Adrenal gland (tissue), 12 donors: ENCODE results near the gene HDHD5. TPM values are rescaled to one million over a fixed set of nuclear protein-coding genes. Genes with fewer than 3 reads are reported as not detected.

ENCODE experiments used
- DNase-seq, 7 donors: peaks; one replicate each; pipeline ENCODE4 v3.0.0-alpha.2; 2019 to 2020
- H3K27ac ChIP-seq, 5 donors: fragments of 200-600 bp; sonication (generic) in 4 of 5; 1 replicate in 3 of 5; 2 replicates in 2 of 5; pipeline versions ENCODE4 v1.5.1 to v1.8.0; 2016 to 2020; ENCODE audit warnings: mild to moderate bottlenecking in 1 of 5
- H3K27me3 ChIP-seq: fragments of 200-600 bp; 2 replicates; pipeline ENCODE4 v1.8.0; 2021
- H3K36me3 ChIP-seq, 2 donors: fragments of 200-600 bp; replicated peaks in 1 of 2; 1 replicate in 1 of 2; 2 replicates in 1 of 2; pipeline versions ENCODE4 v1.5.1 to v1.8.0; 2018 to 2022
- H3K4me1 ChIP-seq, 2 donors: fragments of 200-600 bp; replicated peaks in 1 of 2; 1 replicate in 1 of 2; 2 replicates in 1 of 2; pipeline versions ENCODE4 v1.5.1 to v1.8.0; 2018 to 2021
- H3K4me3 ChIP-seq, 4 donors: fragments of 200-600 bp; sonication (generic) in 3 of 4; one replicate each; pipeline ENCODE4 v1.5.1; 2016 to 2018
- H3K9me3 ChIP-seq, 3 donors: fragments of 200-600 bp; sonication (generic) in 1 of 3; replicated peaks in 1 of 3; 1 replicate in 2 of 3; 2 replicates in 1 of 3; pipeline versions ENCODE4 v1.5.1 to v1.8.0; 2016 to 2021
- CTCF ChIP-seq, 6 experiments: fragments of 450-650 bp in 4 of 6; fragments of 200-600 bp in 2 of 6; sonication (generic) in 1 of 6; IDR thresholded peaks; 1 replicate in 5 of 6; 2 replicates in 1 of 6; pipeline versions ENCODE4 v1.5.1 to v1.8.0; 2016 to 2021; ENCODE audit warnings: antibody characterized with exemption in 6 of 6, mild to moderate bottlenecking in 2 of 6, moderate library complexity in 1 of 6
- POLR2A ChIP-seq, 2 donors: fragments of 450-650 bp; IDR thresholded peaks; one replicate each; pipeline ENCODE4 v1.6.1; 2017; ENCODE audit warnings: antibody characterized with exemption in 2 of 2, mild to moderate bottlenecking in 2 of 2, moderate library complexity in 1 of 2
- WGBS, 4 donors: extraction: QIAGEN DNeasy Blood & Tissue Kit in 2 of 4; methylation state at CpG; one replicate each; pipeline versions ENCODE4 v1.1.5 to v1.1.7; 2013 to 2017; 5-methylcytosine and 5-hydroxymethylcytosine counted together
- intact Hi-C, 2 donors: fragments of 100-400 bp; cut with DNase I; formaldehyde crosslinking; loops; one replicate each; pipeline versions ENCODE4 v1.14.1 to v1.15.0; 2022 to 2023
- polyA plus RNA-seq, 3 donors: library from polyadenylated mRNA; stranded (reverse); fragments of 200-250 nt in 2 of 3; fragments of 350-450 nt in 1 of 3; fragmentation: Illumina TruSeq in 1 of 3; extraction: RNeasy Lipid Tissue Mini Kit (QIAGEN cat#74804) in 1 of 3; gene quantifications; one replicate each; pipeline ENCODE4 v1.2.3, GENCODE V29; 2013 to 2014
- total RNA-seq, 9 donors: library from RNA; depleted of rRNA in 4 of 9; stranded (reverse); fragments of >200 nt in 4 of 9; fragments of 120-200 nt in 1 of 9; fragmentation: NEBNext Ultra II Directional in 1 of 9; extraction: Animal tissue kit (Norgen Biotek cat#: 25700) in 1 of 9; gene quantifications; one replicate each; pipeline versions ENCODE4 v1.1.0 to v1.2.4, GENCODE V29; 2013 to 2023
- donor health status: healthy with polysubstance abuse.
- donor health status: Bipolar disorder and iron deficiency.
- donor health status: DM: yes; HTN: yes; CAD: no.
- donor health status: DM: no; HTN: no; CAD: no.
- donor health status: DM: no; HTN: no; CAD: no.
- donor health status: DM: yes; HTN: yes; CAD: no.

The HDHD5 gene
- total and polyA plus RNA-seq, 12 donors, result 21.9 to 60.8 (median 43.2) TPM

- peaks cover 0 to 31% of the 10 kb centered on the region in 2 donors for H3K36me3 ChIP-seq
- H3K9me3 ChIP-seq, result no peaks in the 10 kb centered on the region
- H3K4me3 ChIP-seq, result no peak overlapping the region
- 83 to 93% (median 88%) methylated on average over 6 of the region's 6 CpGs for WGBS, 4 donors
- H3K27ac ChIP-seq, result no peak overlapping the region
- no peaks in the 10 kb centered on the region for H3K4me1 ChIP-seq
- DNase-seq, result peak in 1 of 7 donors; percentile 44
- no peak for TF ChIP-seq POLR2A (IDR thresholded peaks at IDR 0.05)
- TF ChIP-seq CTCF (IDR thresholded peaks at IDR 0.05), result peak in 1 of 6 experiments; percentile 7
- intact Hi-C loops, result no loop called here
- no peaks in the 10 kb centered on the region for H3K27me3 ChIP-seq
Observed at GRCh38 chr22:17095538-17095937, 63.5 kb downstream of the HDHD5 start.

- intact Hi-C loops, result no loop called here
- peaks cover 0 to 5% of the 10 kb centered on the region in 2 donors for H3K4me1 ChIP-seq
- no peaks in the 10 kb centered on the region for H3K9me3 ChIP-seq
- TF ChIP-seq POLR2A (IDR thresholded peaks at IDR 0.05) (no peak), CTCF (IDR thresholded peaks at IDR 0.05) (no peak)
- H3K27ac ChIP-seq, result no peak overlapping the region
- H3K36me3 ChIP-seq, result peaks cover 0 to 8% of the 10 kb centered on the region in 2 donors
- WGBS, 4 donors, result 58 to 68% (median 62%) methylated on average over 3 of the region's 3 CpGs
- DNase-seq, result peak in 2 of 7 donors; percentile 11 to 17
- H3K27me3 ChIP-seq, result no peaks in the 10 kb centered on the region
- H3K4me3 ChIP-seq, result no peak overlapping the region
Observed at GRCh38 chr22:17093081-17093480, 66.0 kb downstream of the HDHD5 start.

GRCh38 chr22:17091851-17092250 lies 67.2 kb downstream of the HDHD5 start:
- H3K9me3 ChIP-seq, result no peaks in the 10 kb centered on the region
- no peaks in the 10 kb centered on the region for H3K27me3 ChIP-seq
- 64 to 74% (median 71%) methylated on average over 4 of the region's 4 CpGs for WGBS, 4 donors
- H3K4me1 ChIP-seq, result peaks cover 0 to 5% of the 10 kb centered on the region in 2 donors
- H3K4me3 ChIP-seq, result no peak overlapping the region
- intact Hi-C loops, result no loop called here
- TF ChIP-seq CTCF (IDR thresholded peaks at IDR 0.05), result no peak
- no peak for TF ChIP-seq POLR2A (IDR thresholded peaks at IDR 0.05)
- no peaks in the 10 kb centered on the region for H3K36me3 ChIP-seq
- peak in 1 of 7 donors; percentile 3 for DNase-seq
- no peak overlapping the region for H3K27ac ChIP-seq

GRCh38 chr22:17090550-17090949 lies 68.5 kb downstream of the HDHD5 start:
- H3K27me3 ChIP-seq, result no peaks in the 10 kb centered on the region
- TF ChIP-seq CTCF (IDR thresholded peaks at IDR 0.05) (no peak), POLR2A (IDR thresholded peaks at IDR 0.05) (no peak)
- H3K27ac ChIP-seq, result no peak overlapping the region
- no peaks in the 10 kb centered on the region for H3K36me3 ChIP-seq
- no peak for DNase-seq
- no peaks in the 10 kb centered on the region for H3K9me3 ChIP-seq
- intact Hi-C loops, result no loop called here
- no peak overlapping the region for H3K4me3 ChIP-seq
- H3K4me1 ChIP-seq, result peaks cover 0 to 12% of the 10 kb centered on the region in 2 donors

Other genes starting within 250 kb of the HDHD5 start
- gene GAB4, start 151.1 kb downstream of the HDHD5 start, total RNA-seq, result not detected
- gene GAB4, start 151.1 kb downstream of the HDHD5 start, polyA plus RNA-seq, result under 1 TPM in 1 of 3 donors, not detected in 2; 0.03 TPM
- gene IL17RA, start 74.3 kb downstream of the HDHD5 start, total RNA-seq, result 10 to 100 TPM in 8 of 9 donors, 1 to 10 TPM in 1; 2.2 to 31.8 (median 24.7) TPM
- 1 to 10 TPM; 7.2 to 9.0 (median 7.9) TPM for gene IL17RA, start 74.3 kb downstream of the HDHD5 start, polyA plus RNA-seq
- gene TMEM121B, start 37.9 kb downstream of the HDHD5 start, total RNA-seq, result 1 to 10 TPM in 6 of 9 donors, under 1 TPM in 3; 0.22 to 2.3 (median 1.4) TPM
- under 1 TPM; 0.24 to 0.79 (median 0.30) TPM for gene TMEM121B, start 37.9 kb downstream of the HDHD5 start, polyA plus RNA-seq
- 10 to 100 TPM; 11.2 to 58.2 (median 18.8) TPM for gene ADA2, start 60.2 kb upstream of the HDHD5 start, total RNA-seq
- gene ADA2, start 60.2 kb upstream of the HDHD5 start, polyA plus RNA-seq, result 10 to 100 TPM; 10.7 to 25.6 (median 13.2) TPM
- gene CECR2, start 210.2 kb upstream of the HDHD5 start, total RNA-seq, result 1 to 10 TPM in 3 of 9 donors, under 1 TPM in 6; 0.28 to 1.7 (median 0.87) TPM
- gene CECR2, start 210.2 kb upstream of the HDHD5 start, polyA plus RNA-seq, result 1 to 10 TPM in 1 of 3 donors, under 1 TPM in 2; 0.20 to 1.5 (median 0.37) TPM